Endothelial cell (in vitro differentiated cells): ENCODE results near the gene SPIRE2. TPM values are rescaled to one million over a fixed set of nuclear protein-coding genes. Genes with fewer than 3 reads are reported as not detected.
A peak's percentile ranks its signal among the peaks of the same experiment; 100 is the strongest.

ENCODE experiments used
- DNase-seq: peaks from one replicate; pipeline ENCODE4 v3.0.0; 2021; ENCODE audit warnings: low spot score
- H3K27ac Mint-ChIP-seq: one replicate; pipeline ENCODE4 v1.8.0; 2021; ENCODE audit warnings: mixed read lengths, inconsistent platforms; ENCODE audit not compliant: unreplicated experiment
- H3K27me3 Mint-ChIP-seq: one replicate; pipeline ENCODE4 v1.8.0; 2021; ENCODE audit warnings: mild to moderate bottlenecking, moderate library complexity, mixed read lengths, inconsistent platforms; ENCODE audit not compliant: unreplicated experiment
- H3K36me3 Mint-ChIP-seq: one replicate; pipeline ENCODE4 v1.8.0; 2021; ENCODE audit warnings: mild to moderate bottlenecking, low read depth, mixed read lengths, inconsistent platforms; ENCODE audit not compliant: unreplicated experiment
- H3K4me1 Mint-ChIP-seq: one replicate; pipeline ENCODE4 v1.8.0; 2021; ENCODE audit warnings: mild to moderate bottlenecking, mixed read lengths, inconsistent platforms; ENCODE audit not compliant: unreplicated experiment
- H3K4me3 Mint-ChIP-seq: one replicate; pipeline ENCODE4 v1.8.0; 2021; ENCODE audit warnings: mild to moderate bottlenecking, mixed read lengths, inconsistent platforms; ENCODE audit not compliant: unreplicated experiment
- H3K9me3 Mint-ChIP-seq: one replicate; pipeline ENCODE4 v1.8.0; 2021; ENCODE audit warnings: mixed read lengths, inconsistent platforms; ENCODE audit not compliant: unreplicated experiment
- total RNA-seq: library from RNA; stranded (reverse); fragmentation: NEBNext Ultra II Directional; extraction: Animal tissue kit (Norgen Biotek cat#: 25700); gene quantifications from one replicate; pipeline ENCODE4 v1.2.1, GENCODE V29; 2021; ENCODE audit not compliant: unreplicated experiment
- TF ChIP-seq, protein P1 (sequence below): fragments of 200-600 bp; sonication (generic); IDR thresholded peaks from one replicate; pipeline ENCODE4 v1.5.0; 2021; ENCODE audit warnings: antibody characterized with exemption; ENCODE audit not compliant: unreplicated experiment

SPIRE2 gene
- total RNA-seq, 1 donor from 2014 or later = 7.9 TPM

DNA sequence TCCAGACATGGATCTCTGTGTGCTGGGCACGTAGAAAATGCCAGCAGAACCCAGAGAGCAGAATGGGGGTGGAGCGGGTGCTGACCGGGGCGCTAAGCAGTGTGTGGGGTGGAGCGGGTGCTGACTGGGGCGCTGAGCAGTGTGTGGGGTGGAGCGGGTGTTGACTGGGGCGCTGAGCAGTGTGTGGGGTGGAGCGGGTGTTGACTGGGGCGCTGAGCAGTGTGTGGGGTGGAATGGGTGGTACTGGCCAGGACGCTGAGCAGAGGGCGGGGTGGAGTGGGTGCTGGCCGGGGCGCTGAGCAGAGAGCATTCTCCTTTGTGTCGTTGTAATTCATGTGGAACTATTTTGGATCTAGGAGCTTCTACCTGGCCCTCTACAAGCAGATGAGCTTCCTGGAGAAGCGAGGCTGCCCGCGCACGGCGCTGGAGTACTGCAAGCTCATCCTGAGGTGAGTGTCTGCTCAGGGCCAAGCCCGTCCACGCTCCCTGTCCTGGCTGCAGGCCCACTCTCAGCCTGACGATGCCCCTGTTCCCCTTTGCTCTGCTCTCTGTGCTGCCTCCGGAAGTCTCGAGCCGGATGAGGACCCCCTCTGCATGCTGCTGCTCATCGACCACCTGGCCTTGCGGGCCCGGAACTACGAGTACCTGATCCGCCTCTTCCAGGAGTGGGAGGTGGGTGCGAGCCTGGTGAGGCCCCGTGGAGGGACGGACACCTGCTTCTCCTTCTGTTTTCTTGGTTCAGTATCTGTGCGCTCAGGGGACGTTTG lies 70.1 kb downstream of the SPIRE2 start:
- no peak for DNase-seq
- Mint-ChIP-seq H3K4me1 (no peaks in the 10 kb centered on the region), H3K36me3 (peaks cover 41% of the 10 kb centered on the region), H3K4me3 (peak overlapping the region; percentile 51), H3K27ac (no peak overlapping the region), H3K27me3 (peaks cover 8% of the 10 kb centered on the region), H3K9me3 (no peaks in the 10 kb centered on the region)
- TF ChIP-seq, protein P1, sequence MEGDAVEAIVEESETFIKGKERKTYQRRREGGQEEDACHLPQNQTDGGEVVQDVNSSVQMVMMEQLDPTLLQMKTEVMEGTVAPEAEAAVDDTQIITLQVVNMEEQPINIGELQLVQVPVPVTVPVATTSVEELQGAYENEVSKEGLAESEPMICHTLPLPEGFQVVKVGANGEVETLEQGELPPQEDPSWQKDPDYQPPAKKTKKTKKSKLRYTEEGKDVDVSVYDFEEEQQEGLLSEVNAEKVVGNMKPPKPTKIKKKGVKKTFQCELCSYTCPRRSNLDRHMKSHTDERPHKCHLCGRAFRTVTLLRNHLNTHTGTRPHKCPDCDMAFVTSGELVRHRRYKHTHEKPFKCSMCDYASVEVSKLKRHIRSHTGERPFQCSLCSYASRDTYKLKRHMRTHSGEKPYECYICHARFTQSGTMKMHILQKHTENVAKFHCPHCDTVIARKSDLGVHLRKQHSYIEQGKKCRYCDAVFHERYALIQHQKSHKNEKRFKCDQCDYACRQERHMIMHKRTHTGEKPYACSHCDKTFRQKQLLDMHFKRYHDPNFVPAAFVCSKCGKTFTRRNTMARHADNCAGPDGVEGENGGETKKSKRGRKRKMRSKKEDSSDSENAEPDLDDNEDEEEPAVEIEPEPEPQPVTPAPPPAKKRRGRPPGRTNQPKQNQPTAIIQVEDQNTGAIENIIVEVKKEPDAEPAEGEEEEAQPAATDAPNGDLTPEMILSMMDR = no peak

DNA sequence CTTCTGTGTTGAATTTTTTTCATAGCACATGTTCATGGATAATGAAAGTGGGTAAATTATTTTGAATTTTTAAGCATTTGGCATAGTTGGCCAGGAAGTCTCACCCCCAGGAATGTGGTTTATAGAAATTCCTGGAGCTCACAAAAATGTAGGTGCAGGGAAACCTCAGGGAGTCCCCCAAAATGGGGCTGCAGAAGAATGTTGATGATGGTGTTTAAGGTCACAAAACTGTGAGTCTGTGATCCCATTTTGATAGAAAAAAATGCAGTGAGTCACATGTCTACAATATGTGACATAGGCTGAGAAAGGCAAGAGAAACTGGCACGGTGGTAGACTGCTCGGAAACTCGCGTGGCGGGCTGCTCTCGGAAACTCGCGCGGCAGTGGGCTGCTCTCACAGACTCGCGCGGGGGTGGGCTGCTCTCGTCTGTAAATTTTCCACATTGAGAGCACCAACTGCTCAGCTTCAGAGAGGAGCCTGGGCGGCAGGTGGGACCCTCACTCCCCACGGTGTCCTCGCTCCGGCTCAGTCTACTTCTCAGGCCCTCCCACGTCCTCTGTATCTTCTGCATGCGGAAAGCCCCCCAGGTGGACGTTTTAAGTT lies 71.7 kb downstream of the SPIRE2 start:
- no peak for DNase-seq
- H3K4me1 Mint-ChIP-seq = no peaks in the 10 kb centered on the region
- H3K4me3 Mint-ChIP-seq = peak overlapping the region; percentile 29
- H3K9me3 Mint-ChIP-seq = no peaks in the 10 kb centered on the region
- no peak overlapping the region for H3K27ac Mint-ChIP-seq
- peaks cover 38% of the 10 kb centered on the region for H3K36me3 Mint-ChIP-seq
- peaks cover 8% of the 10 kb centered on the region for H3K27me3 Mint-ChIP-seq
- TF ChIP-seq, protein P1 = no peak

DNA sequence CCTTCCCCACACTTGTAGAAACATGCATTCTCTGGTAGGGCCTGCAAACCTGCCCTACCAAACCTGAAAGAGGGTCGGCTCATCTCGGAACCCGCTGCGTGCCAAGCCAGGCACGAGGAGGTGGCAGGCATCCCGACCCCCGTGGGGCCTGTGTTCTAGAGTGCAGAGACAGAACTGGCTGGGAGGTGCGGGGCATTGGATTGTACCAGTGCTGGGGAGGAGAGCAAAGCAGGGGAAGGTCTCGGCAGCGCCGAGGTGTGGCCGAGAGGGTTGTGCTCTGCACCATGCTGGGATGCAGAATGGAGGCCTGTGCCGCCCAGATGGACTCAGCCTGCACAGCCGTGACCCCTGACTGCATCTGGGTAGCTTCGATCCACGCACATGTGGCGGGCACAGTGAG lies 72.6 kb downstream of the SPIRE2 start:
- H3K36me3 Mint-ChIP-seq = peaks cover 43% of the 10 kb centered on the region
- H3K4me3 Mint-ChIP-seq = no peak overlapping the region
- H3K27ac Mint-ChIP-seq = no peak overlapping the region
- H3K9me3 Mint-ChIP-seq = no peaks in the 10 kb centered on the region
- H3K27me3 Mint-ChIP-seq = peaks cover 8% of the 10 kb centered on the region
- no peaks in the 10 kb centered on the region for H3K4me1 Mint-ChIP-seq
- TF ChIP-seq, protein P1 = no peak
- DNase-seq = no peak

DNA sequence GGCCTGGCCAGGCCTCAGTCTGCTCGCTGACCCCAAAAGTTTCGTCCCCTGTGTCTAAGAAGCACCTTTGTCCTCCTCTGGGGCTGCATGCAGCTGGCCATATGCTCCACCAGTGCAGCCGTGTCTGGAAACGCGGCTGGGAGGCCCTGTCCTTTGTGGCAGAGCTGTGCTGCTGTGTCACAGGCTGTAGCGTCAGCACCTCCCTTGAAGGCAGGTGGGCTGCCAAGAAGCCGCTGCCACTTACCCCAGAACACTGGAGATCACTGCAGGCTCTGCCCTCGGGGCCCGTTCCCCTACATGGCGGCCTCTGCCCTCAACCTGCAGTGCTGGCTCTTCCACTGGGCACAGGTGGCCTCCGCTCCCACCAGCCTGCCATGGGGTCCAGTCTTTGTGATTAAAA lies 74.7 kb downstream of the SPIRE2 start:
- Mint-ChIP-seq H3K4me1 (no peaks in the 10 kb centered on the region), H3K9me3 (no peaks in the 10 kb centered on the region), H3K27ac (no peak overlapping the region), H3K4me3 (no peak overlapping the region), H3K27me3 (peaks cover 4% of the 10 kb centered on the region), H3K36me3 (peaks cover 49% of the 10 kb centered on the region)
- TF ChIP-seq, protein P1 = no peak
- no peak for DNase-seq

DNA sequence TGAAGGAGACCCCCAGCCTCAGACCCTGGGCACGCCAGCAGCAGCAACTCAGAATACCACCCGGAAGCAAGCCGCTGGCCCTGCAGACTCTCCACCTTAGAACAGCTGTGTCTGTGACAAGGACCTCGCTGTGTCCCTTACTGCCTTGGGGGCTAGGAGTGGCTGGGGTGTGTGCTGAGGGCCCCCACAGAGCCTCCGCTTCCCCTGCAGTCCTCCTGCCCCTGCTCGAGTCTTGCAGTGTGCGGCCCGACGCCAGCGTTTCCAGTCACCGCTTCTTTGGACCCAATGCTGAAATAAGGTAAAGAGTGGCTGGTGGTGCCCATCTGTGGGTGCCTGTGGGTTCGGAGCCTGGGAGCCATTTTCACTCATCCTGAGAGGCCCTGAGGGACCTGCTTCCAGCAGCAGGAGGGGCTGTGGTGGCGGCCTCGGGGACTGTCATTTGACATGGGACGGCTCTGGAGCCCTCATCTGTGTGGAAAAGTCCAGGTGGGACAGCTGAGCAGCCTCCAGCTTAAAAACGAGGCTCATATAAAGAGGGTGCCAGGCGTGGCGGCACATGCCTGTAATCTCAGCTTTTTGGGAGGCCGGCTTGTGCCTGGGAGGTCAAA lies 75.7 kb downstream of the SPIRE2 start:
- peaks cover 41% of the 10 kb centered on the region for H3K36me3 Mint-ChIP-seq
- DNase-seq = no peak
- peaks cover 2% of the 10 kb centered on the region for H3K27me3 Mint-ChIP-seq
- H3K9me3 Mint-ChIP-seq = no peaks in the 10 kb centered on the region
- H3K4me3 Mint-ChIP-seq = peak overlapping the region; percentile 51
- no peak overlapping the region for H3K27ac Mint-ChIP-seq
- TF ChIP-seq, protein P1 = no peak
- no peaks in the 10 kb centered on the region for H3K4me1 Mint-ChIP-seq
